Measurements from ENCODE around the gene FAM177A1. TPM values are rescaled to one million over a fixed set of nuclear protein-coding genes. Genes with fewer than 3 reads are reported as not detected.

FAM177A1 gene
- total RNA-seq, 6 experiments from 2014 or later = 80.2 to 99.5 (median 91.9) TPM

GRCh38 chr14:35113308-35113950 is 67.4 kb downstream of the FAM177A1 start:
- H3K4me1 Mint-ChIP-seq (ENCODE audit: low read depth) = peaks cover 8% of the 10 kb centered on the region
- H3K27ac Mint-ChIP-seq = peak overlapping the region; percentile 56; the same call in 1 of the 2 replicates
- TF ChIP-seq CTCF (IDR thresholded peaks at IDR 0.05) = no peak
- H3K4me3 Mint-ChIP-seq = no peak overlapping the region
- peaks cover 6% of the 10 kb centered on the region for H3K9me3 Mint-ChIP-seq
- H3K36me3 Mint-ChIP-seq (ENCODE audit: low read depth) = peaks cover 48% of the 10 kb centered on the region
- no peak for DNase-seq
- peaks cover 2% of the 10 kb centered on the region; the same call in 1 of the 2 replicates for H3K27me3 Mint-ChIP-seq (ENCODE audit: insufficient read depth)

GRCh38 chr14:35114036-35114435 is 68.0 kb downstream of the FAM177A1 start:
- peak overlapping the region; percentile 56 for H3K27ac Mint-ChIP-seq
- peaks cover 6% of the 10 kb centered on the region for H3K9me3 Mint-ChIP-seq
- DNase-seq = peak; percentile 37
- peaks cover 48% of the 10 kb centered on the region for H3K36me3 Mint-ChIP-seq (ENCODE audit: low read depth)
- no peak for TF ChIP-seq CTCF (IDR thresholded peaks at IDR 0.05)
- H3K27me3 Mint-ChIP-seq (ENCODE audit: insufficient read depth) = peaks cover 2% of the 10 kb centered on the region; the same call in 1 of the 2 replicates
- no peak overlapping the region for H3K4me3 Mint-ChIP-seq
- H3K4me1 Mint-ChIP-seq (ENCODE audit: low read depth) = peaks cover 8% of the 10 kb centered on the region

- H3K4me3 Mint-ChIP-seq = no peak overlapping the region
- TF ChIP-seq CTCF (IDR thresholded peaks at IDR 0.05) = no peak
- peaks cover 8% of the 10 kb centered on the region for H3K27me3 Mint-ChIP-seq (ENCODE audit: insufficient read depth)
- H3K27ac Mint-ChIP-seq = no peak overlapping the region
- peaks cover 41% of the 10 kb centered on the region for H3K36me3 Mint-ChIP-seq (ENCODE audit: low read depth)
- H3K9me3 Mint-ChIP-seq = peaks cover 6% of the 10 kb centered on the region
- H3K4me1 Mint-ChIP-seq (ENCODE audit: low read depth) = peaks cover 22% of the 10 kb centered on the region
- DNase-seq = no peak
These were observed 70.2 kb downstream of the FAM177A1 start for GRCh38 chr14:35116242-35116641.

GRCh38 chr14:35117112-35117511 is 71.0 kb downstream of the FAM177A1 start:
- TF ChIP-seq CTCF (IDR thresholded peaks at IDR 0.05) = no peak
- H3K9me3 Mint-ChIP-seq = no peaks in the 10 kb centered on the region
- H3K4me1 Mint-ChIP-seq (ENCODE audit: low read depth) = peaks cover 22% of the 10 kb centered on the region
- H3K4me3 Mint-ChIP-seq = no peak overlapping the region
- peaks cover 32% of the 10 kb centered on the region for H3K36me3 Mint-ChIP-seq (ENCODE audit: low read depth)
- no peak for DNase-seq
- H3K27ac Mint-ChIP-seq = no peak overlapping the region
- H3K27me3 Mint-ChIP-seq (ENCODE audit: insufficient read depth) = peaks cover 9% of the 10 kb centered on the region

DNA sequence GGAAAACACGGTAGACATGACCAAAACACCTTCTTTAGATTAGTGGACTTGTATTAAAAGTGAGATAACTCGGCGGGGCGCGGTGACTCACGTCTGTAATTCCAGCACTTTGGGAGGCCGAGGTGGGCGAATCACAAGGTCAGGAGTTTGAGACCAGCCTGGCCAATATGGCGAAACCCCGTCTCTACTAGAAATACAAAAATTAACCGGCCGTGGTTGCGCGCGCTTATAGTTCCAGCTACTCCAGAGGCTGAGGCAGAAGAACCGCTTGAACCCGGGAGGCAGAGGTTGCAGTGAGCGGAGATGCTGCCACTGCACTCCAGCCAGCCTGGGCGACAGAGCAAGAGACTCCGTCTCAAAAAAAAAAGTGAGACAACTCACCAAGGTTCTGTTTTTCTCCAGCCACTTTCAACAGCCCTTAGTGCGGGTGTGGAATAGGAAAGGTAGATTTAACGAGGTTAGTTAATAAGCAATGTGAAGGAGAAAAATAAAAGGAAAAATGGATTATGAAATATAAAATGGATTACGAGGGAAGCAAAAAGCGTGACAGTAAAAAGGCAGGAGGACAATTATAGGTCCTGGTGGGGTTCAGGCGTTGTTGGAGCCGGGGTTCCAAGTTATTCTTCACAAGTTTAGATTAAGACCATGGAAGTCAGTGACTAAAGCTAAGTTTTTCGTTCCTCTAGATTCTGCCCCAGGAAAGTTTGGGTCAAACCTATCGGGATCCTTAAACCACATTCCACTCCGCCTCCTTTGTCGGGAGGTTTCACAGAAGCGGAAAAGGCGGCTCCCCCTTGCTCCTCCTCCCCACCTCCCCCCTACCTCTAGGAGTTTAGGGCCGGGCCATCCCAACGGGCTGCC is 75.2 kb downstream of the FAM177A1 start:
- Mint-ChIP-seq H3K9me3 (no peaks in the 10 kb centered on the region), H3K36me3 (ENCODE audit: low read depth) (peaks cover 24% of the 10 kb centered on the region), H3K4me3 (peak overlapping the region; percentile 95), H3K27me3 (ENCODE audit: insufficient read depth) (peaks cover 9% of the 10 kb centered on the region), H3K27ac (peak overlapping the region; percentile 100), H3K4me1 (ENCODE audit: low read depth) (peaks cover 40% of the 10 kb centered on the region)
- no peak for DNase-seq
- no peak for TF ChIP-seq CTCF (IDR thresholded peaks at IDR 0.05)

All from HFFc6 (cell line).